Fibroblast of pulmonary artery (primary cell): ENCODE measurements around the gene OR51T1.
A peak's percentile ranks its signal among the peaks of the same experiment; 100 is the strongest.

Source experiments
- DNase-seq: peaks from one replicate; pipeline ENCODE4 v3.0.0-alpha.2; 2010; ENCODE audit warnings: low read depth
- H3K4me3 ChIP-seq: replicated peaks from 2 replicates; pipeline ENCODE4 v1.5.1; 2011; ENCODE audit warnings: low read depth, mild to moderate bottlenecking, control low read depth, low read length, moderate library complexity
- TF ChIP-seq, protein P1 (sequence below): IDR thresholded peaks from 2 replicates; pipeline ENCODE4 v1.5.1; 2011; ENCODE audit warnings: mild to moderate bottlenecking, control low read depth, low read length, inconsistent platforms; ENCODE audit errors: missing control alignments

OR51T1 gene

DNA sequence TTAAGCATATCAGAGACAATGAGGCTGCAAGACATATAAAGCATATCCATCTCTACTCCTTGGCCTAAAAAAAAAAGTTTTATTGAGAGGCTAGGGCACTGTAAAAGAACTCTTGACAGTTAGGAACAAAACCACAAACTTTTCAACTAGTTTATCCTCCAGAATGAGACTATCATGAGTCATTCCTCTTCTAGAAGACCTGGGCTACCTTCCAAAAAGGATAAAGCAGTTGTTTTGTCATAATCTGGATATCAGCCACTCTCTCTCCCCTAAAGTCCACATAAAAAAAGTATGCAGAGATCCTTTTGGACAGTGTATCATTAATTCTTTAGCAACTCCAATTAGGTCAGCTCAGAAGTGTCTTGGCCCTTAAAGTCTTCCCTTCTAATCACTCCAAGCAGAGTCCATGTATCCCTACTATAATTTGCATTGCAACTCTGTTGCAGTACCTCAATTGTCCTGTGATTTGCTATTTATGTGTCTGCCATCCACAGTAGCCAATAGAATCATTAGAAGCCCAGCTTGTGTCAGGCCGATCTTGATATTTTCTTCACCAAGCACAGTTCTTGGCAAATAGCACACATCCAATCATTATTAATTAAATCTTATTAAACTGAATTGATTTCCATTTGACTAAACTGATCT, 10.4 kb downstream of the OR51T1 start:
- TF ChIP-seq, protein P1, sequence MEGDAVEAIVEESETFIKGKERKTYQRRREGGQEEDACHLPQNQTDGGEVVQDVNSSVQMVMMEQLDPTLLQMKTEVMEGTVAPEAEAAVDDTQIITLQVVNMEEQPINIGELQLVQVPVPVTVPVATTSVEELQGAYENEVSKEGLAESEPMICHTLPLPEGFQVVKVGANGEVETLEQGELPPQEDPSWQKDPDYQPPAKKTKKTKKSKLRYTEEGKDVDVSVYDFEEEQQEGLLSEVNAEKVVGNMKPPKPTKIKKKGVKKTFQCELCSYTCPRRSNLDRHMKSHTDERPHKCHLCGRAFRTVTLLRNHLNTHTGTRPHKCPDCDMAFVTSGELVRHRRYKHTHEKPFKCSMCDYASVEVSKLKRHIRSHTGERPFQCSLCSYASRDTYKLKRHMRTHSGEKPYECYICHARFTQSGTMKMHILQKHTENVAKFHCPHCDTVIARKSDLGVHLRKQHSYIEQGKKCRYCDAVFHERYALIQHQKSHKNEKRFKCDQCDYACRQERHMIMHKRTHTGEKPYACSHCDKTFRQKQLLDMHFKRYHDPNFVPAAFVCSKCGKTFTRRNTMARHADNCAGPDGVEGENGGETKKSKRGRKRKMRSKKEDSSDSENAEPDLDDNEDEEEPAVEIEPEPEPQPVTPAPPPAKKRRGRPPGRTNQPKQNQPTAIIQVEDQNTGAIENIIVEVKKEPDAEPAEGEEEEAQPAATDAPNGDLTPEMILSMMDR: peak; percentile 29
- H3K4me3 ChIP-seq: no peak overlapping the region
- DNase-seq: peak; percentile 87

DNA sequence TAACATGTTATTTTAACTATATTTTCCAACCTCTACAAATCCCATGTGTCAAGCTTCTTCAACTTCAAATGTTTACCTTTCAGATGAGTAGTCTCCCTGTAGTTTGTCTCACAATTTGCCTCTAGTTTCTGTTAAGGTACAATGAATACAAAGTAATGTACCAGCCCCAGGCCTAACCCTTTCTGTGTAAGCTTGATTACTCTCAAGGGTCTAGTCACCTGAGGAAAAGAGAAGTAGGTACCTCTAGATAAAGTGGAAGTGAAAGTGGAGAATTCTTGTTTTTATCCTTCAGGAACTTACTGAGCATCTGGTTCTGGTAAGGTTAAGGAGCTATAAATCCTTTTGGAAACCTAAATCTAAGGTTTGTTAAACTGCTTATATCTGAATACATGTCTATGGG, 21.8 kb downstream of the OR51T1 start, which contains the start of gene OR51A7:
TSS of gene OR51A7 (plus strand) at position 300 of the 400 bp plus-strand sequence. CDS start 3,587 bp downstream, outside the sequence.
- no peak within 1 kb of the TSS for H3K4me3 ChIP-seq
- DNase-seq: no peak
- TF ChIP-seq, protein P1: no peak

DNA sequence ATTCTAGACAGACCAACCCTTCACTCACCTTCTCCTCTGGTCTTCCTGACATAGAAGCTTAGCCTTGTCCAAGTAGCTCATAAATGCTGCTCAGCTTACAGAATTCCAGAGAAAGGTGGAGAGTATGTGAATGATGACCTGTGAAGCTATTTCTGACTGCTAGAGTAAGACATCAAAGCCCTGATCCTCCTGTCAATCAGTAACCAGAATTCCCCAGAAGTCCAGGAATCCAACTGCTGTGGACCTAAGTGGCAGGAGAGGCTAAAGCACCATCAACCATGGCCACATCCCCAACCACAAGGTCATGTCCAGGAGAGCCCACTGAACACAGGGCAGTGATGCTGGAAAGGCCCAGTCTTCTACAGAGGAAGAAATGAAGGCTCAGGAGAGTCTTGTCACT, 34.9 kb downstream of the OR51T1 start:
- H3K4me3 ChIP-seq: no peak overlapping the region
- TF ChIP-seq, protein P1: no peak
- DNase-seq: no peak

- TF ChIP-seq, protein P1: no peak
- no peak for DNase-seq
- H3K4me3 ChIP-seq: no peak within 1 kb of the TSS
Measured at GRCh38 chr11:4919250-4919649, 37.5 kb downstream of the OR51T1 start, which contains the start of gene OR51G2. Gene OR51G2, minus strand, starts transcription at chr11:4919350. Its CDS starts 3,687 bp downstream, at chr11:4915663.

DNA sequence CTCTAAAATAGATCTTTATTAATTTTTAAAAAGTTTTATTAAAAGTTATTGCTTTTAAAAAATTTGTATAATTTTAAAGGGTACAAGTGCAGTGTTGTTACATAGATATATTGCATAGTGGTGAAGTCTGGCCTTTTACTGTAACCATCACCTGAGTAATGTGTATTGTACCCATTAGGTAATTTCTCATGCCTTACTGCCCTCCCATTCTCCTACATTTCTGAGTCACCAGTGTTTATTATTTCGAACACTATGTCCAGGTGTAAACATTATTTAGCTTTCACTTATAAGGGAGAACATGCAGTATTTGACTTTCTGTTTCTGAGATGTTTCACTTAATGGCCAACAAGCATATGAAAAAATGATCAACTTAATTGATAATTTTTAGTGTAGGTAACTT, 40.1 kb downstream of the OR51T1 start:
- no peak overlapping the region for H3K4me3 ChIP-seq
- DNase-seq: no peak
- TF ChIP-seq, protein P1: no peak

DNA sequence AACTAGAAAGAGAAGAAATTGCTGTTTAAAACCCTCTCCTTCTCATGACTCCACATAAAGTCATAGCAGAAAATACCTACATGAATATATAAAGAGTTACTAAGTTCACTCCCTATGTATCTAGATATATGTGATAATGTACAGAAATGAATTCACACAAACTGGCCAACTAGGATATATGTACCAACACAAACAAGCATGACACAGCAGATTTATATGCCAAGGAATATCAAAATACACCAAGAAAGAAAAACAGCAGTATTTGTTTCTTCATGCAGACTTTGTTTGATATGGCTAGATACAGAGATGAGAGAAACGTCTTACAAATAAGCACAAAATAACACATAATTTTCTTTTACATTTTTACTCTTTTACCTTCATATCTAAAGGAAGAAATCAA, 40.6 kb downstream of the OR51T1 start:
- no peak overlapping the region for H3K4me3 ChIP-seq
- TF ChIP-seq, protein P1: no peak
- DNase-seq: no peak

DNA sequence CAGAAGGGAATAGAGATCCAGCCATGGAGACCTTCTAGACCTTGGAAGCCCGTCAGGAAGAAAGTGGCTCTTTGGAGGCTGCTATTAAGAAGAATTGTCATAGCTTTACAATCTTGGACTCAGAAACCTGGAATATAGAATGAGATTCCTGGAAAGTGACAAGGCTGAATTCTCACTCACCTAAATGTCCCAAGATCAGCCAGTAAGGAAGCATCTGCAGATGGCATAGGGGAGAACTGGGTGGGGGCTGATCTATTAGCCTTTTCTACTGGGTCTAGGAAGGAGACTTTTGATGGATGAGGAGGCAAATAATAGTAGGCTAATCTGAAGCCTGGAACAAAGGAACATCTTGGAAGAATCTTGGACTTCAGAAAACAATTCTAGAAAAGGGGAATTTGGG, 42.5 kb downstream of the OR51T1 start, which contains the start of gene OR51G1:
TSS of gene OR51G1 (minus strand) at position 101 of the 400 bp plus-strand sequence. CDS start at position 101, 0 bp downstream.
- no peak within 1 kb of the TSS for H3K4me3 ChIP-seq
- no peak for DNase-seq
- TF ChIP-seq, protein P1: no peak
